C4-2B (cell line): ENCODE data around the gene METTL22.

Experiments used
- H3K27ac ChIP-seq: fragments of 450-650 bp; 2 replicates; pipeline ENCODE4 v1.5.1; 2017
- ZFX ChIP-seq: fragments of 450-650 bp; IDR thresholded peaks from 2 replicates; pipeline ENCODE4 v1.6.1; 2017
- TF ChIP-seq, protein P1 (sequence below): fragments of 450-650 bp; conservative IDR thresholded peaks from 2 replicates; pipeline ENCODE4 v1.5.1; 2017; ENCODE audit warnings: mild to moderate bottlenecking

The METTL22 gene

DNA sequence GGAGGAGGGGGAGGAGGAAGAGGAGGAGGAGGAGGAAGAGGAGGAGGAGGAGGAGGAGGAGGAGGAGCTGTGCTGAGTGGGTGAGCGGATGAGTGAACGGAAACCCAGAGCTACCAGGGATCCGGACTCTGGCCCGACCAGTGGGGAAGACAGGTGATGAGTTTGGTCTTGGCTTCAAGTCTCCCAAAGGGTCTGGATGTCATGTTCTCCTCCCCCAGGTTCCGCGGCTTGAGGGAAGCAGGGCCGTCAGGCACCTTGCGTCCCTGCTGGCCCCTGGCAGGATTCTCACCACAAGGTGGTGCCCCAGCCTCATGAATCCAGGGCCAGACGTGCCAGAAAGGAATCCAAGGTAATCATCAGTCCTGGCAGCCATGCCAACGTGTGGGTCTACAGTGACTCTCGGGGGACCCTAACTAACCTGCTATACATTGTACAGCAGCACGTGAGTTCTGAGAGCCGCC is 39.4 kb downstream of the METTL22 start:
- TF ChIP-seq, protein P1, sequence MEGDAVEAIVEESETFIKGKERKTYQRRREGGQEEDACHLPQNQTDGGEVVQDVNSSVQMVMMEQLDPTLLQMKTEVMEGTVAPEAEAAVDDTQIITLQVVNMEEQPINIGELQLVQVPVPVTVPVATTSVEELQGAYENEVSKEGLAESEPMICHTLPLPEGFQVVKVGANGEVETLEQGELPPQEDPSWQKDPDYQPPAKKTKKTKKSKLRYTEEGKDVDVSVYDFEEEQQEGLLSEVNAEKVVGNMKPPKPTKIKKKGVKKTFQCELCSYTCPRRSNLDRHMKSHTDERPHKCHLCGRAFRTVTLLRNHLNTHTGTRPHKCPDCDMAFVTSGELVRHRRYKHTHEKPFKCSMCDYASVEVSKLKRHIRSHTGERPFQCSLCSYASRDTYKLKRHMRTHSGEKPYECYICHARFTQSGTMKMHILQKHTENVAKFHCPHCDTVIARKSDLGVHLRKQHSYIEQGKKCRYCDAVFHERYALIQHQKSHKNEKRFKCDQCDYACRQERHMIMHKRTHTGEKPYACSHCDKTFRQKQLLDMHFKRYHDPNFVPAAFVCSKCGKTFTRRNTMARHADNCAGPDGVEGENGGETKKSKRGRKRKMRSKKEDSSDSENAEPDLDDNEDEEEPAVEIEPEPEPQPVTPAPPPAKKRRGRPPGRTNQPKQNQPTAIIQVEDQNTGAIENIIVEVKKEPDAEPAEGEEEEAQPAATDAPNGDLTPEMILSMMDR, result peak; percentile 80
- no peak for TF ChIP-seq ZFX
- no peak overlapping the region for H3K27ac ChIP-seq

DNA sequence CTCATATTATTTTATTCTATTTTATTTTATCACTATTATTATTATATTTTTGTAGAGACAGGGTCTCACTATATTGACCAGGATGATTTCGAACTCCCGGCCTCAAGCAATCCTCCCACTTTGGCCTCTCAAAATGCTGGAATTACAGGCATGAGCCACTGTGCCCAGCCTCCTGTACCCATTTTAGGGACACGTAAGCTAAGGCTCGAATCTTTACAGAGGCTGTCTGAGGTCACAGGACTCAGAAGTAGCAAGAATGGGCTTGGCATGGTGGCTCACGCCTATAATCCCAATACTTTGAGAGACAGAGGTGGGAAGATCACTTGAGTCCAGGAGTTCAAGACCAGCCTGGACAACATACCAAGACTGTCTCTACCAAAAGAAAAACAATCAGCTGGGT is 40.2 kb downstream of the METTL22 start:
- TF ChIP-seq ZFX, result no peak
- TF ChIP-seq, protein P1, result no peak
- no peak overlapping the region for H3K27ac ChIP-seq

GRCh38 chr16:8663192-8664089 is 41.9 kb downstream of the METTL22 start:
- TF ChIP-seq, protein P1, result no peak
- TF ChIP-seq ZFX, result no peak
- no peak overlapping the region for H3K27ac ChIP-seq

- TF ChIP-seq, protein P1, result no peak
- TF ChIP-seq ZFX, result no peak
- no peak overlapping the region for H3K27ac ChIP-seq
Measured at GRCh38 chr16:8665529-8665928, 44.0 kb downstream of the METTL22 start.

GRCh38 chr16:8667492-8667891 is 46.0 kb downstream of the METTL22 start:
- TF ChIP-seq ZFX, result no peak
- TF ChIP-seq, protein P1, result no peak
- H3K27ac ChIP-seq, result no peak overlapping the region

GRCh38 chr16:8668113-8668512 is 46.6 kb downstream of the METTL22 start:
- no peak overlapping the region for H3K27ac ChIP-seq
- TF ChIP-seq, protein P1, result no peak
- TF ChIP-seq ZFX, result no peak

GRCh38 chr16:8669481-8669880 is 48.0 kb downstream of the METTL22 start:
- TF ChIP-seq, protein P1, result no peak
- no peak for TF ChIP-seq ZFX
- H3K27ac ChIP-seq, result no peak overlapping the region
